Esophagus squamous epithelium (tissue), 5 donors: ENCODE measurements around the gene SDR42E1. TPM values are rescaled to one million over a fixed set of nuclear protein-coding genes. Genes with fewer than 3 reads are reported as not detected.

Experiments used
- DNase-seq: peaks from one replicate; lab custom pipeline; 2025; lab: John Stamatoyannopoulos, UW
- H3K27ac ChIP-seq, 4 donors: fragments of 200-600 bp; sonication (generic); one replicate each; pipeline ENCODE4 v1.5.1; 2016 to 2019; ENCODE audit warnings: mild to moderate bottlenecking in 1 of 4
- H3K27me3 ChIP-seq, 4 donors: fragments of 200-600 bp; sonication (generic); 1 replicate in 3 of 4; 2 replicates in 1 of 4; pipeline versions ENCODE4 v1.5.1 to v1.6.0; 2017 to 2021; ENCODE audit warnings: antibody characterized with exemption in 1 of 4
- H3K36me3 ChIP-seq, 3 donors: fragments of 200-600 bp; sonication (generic); one replicate each; pipeline ENCODE4 v1.5.1; 2016 to 2019
- H3K4me1 ChIP-seq, 3 donors: fragments of 200-600 bp; sonication (generic); one replicate each; pipeline ENCODE4 v1.5.1; 2017 to 2019
- H3K4me3 ChIP-seq, 4 donors: fragments of 200-600 bp; sonication (generic); 1 replicate in 3 of 4; 2 replicates in 1 of 4; pipeline ENCODE4 v1.5.1; 2016 to 2019; ENCODE audit warnings: mild to moderate bottlenecking in 2 of 4, moderate library complexity in 1 of 4
- H3K9me3 ChIP-seq, 3 donors: fragments of 200-600 bp; sonication (generic); one replicate each; pipeline ENCODE4 v1.5.1; 2016 to 2019
- CTCF ChIP-seq, 6 experiments: fragments of 450-650 bp in 4 of 6; fragments of 200-600 bp in 2 of 6; sonication (generic) in 2 of 6; IDR thresholded peaks; one replicate each; pipeline ENCODE4 v1.5.1; 2016 to 2019; ENCODE audit warnings: antibody characterized with exemption in 6 of 6, mild to moderate bottlenecking in 4 of 6, moderate library complexity in 4 of 6
- POLR2A ChIP-seq, 4 donors: fragments of 450-650 bp; IDR thresholded peaks; one replicate each; pipeline ENCODE4 v1.6.1; 2017; ENCODE audit warnings: antibody characterized with exemption in 4 of 4, mild to moderate bottlenecking in 4 of 4, moderate library complexity in 3 of 4
- WGBS, 2 donors: methylation state at CpG; one replicate each; pipeline ENCODE4 v1.1.5; 2018; 5-methylcytosine and 5-hydroxymethylcytosine counted together
- intact Hi-C: fragments of 100-400 bp; cut with DNase I; formaldehyde crosslinking; loops from one replicate; pipeline ENCODE4 v1.15.0; 2022
- total RNA-seq, 4 donors: library from RNA; depleted of rRNA; stranded (reverse); fragments of >200 nt; gene quantifications; one replicate each; pipeline ENCODE4 v1.1.0, GENCODE V29; 2016
- donor health status: DM: yes; HTN: yes; CAD: no.

SDR42E1 gene
- total RNA-seq, 4 donors from 2014 or later: 7.1 to 15.3 (median 12.3) TPM

- intact Hi-C loops: no loop called here
Measured at GRCh38 chr16:82008957-82009592, 2.2 kb downstream of the SDR42E1 start.

GRCh38 chr16:82007189-82007588 lies 4.1 kb downstream of the SDR42E1 start:
- H3K36me3 ChIP-seq: peaks cover 0 to 21% (median 0%) of the 10 kb centered on the region in 3 donors
- H3K27me3 ChIP-seq: peaks cover 0 to 7% (median 0%) of the 10 kb centered on the region in 4 donors
- no peak overlapping the region for H3K27ac ChIP-seq
- H3K4me1 ChIP-seq: peaks cover 0 to 43% (median 6%) of the 10 kb centered on the region in 3 donors
- no peak for DNase-seq
- TF ChIP-seq CTCF (IDR thresholded peaks at IDR 0.05) (no peak), POLR2A (IDR thresholded peaks at IDR 0.05) (no peak)
- WGBS, 2 donors: 70 to 84% methylated on average over 2 of the region's 2 CpGs
- no peak overlapping the region for H3K4me3 ChIP-seq
- intact Hi-C loops: no loop called here
- peaks cover 0 to 10% (median 7%) of the 10 kb centered on the region in 3 donors for H3K9me3 ChIP-seq

More at GRCh38 chr16:82008957-82009592, 2.2 kb downstream of the SDR42E1 start:
- Histone ChIP-seq H3K27me3 (peaks cover 0 to 7% (median 0%) of the 10 kb centered on the region in 4 donors), H3K4me1 (peaks cover 0 to 35% (median 0%) of the 10 kb centered on the region in 3 donors), H3K36me3 (peaks cover 0 to 19% (median 0%) of the 10 kb centered on the region in 3 donors), H3K27ac (no peak overlapping the region), H3K9me3 (peaks cover 0 to 10% (median 7%) of the 10 kb centered on the region in 3 donors), H3K4me3 (no peak overlapping the region)
- 89% methylated on average over 4 to 6 of the region's 9 CpGs for WGBS, 2 donors
- DNase-seq: no peak
- no peak for TF ChIP-seq POLR2A (IDR thresholded peaks at IDR 0.05)
- TF ChIP-seq CTCF (IDR thresholded peaks at IDR 0.05): no peak

GRCh38 chr16:82006036-82006435 lies 5.2 kb downstream of the SDR42E1 start:
- no peak overlapping the region for H3K4me3 ChIP-seq
- peaks cover 0 to 40% (median 6%) of the 10 kb centered on the region in 3 donors for H3K4me1 ChIP-seq
- no peak for DNase-seq
- H3K36me3 ChIP-seq: peaks cover 0 to 21% (median 0%) of the 10 kb centered on the region in 3 donors
- WGBS, 2 donors: 92 to 94% methylated on average over 5 of the region's 5 CpGs
- peaks cover 0 to 10% (median 7%) of the 10 kb centered on the region in 3 donors for H3K9me3 ChIP-seq
- TF ChIP-seq POLR2A (IDR thresholded peaks at IDR 0.05) (no peak), CTCF (IDR thresholded peaks at IDR 0.05) (no peak)
- H3K27me3 ChIP-seq: peaks cover 0 to 3% (median 0%) of the 10 kb centered on the region in 4 donors
- intact Hi-C loops: no loop called here
- no peak overlapping the region for H3K27ac ChIP-seq

GRCh38 chr16:82005027-82005830 lies 6.0 kb downstream of the SDR42E1 start:
- Histone ChIP-seq H3K9me3 (peaks cover 0 to 10% (median 7%) of the 10 kb centered on the region in 3 donors), H3K4me1 (peaks cover 0 to 31% (median 6%) of the 10 kb centered on the region in 3 donors), H3K27me3 (no peaks in the 10 kb centered on the region), H3K27ac (no peak overlapping the region), H3K4me3 (no peak overlapping the region), H3K36me3 (peaks cover 0 to 27% (median 0%) of the 10 kb centered on the region in 3 donors)
- WGBS, 2 donors: 68 to 75% methylated on average over 6 of the region's 6 CpGs
- TF ChIP-seq CTCF (IDR thresholded peaks at IDR 0.05) (no peak), POLR2A (IDR thresholded peaks at IDR 0.05) (no peak)
- no peak for DNase-seq
- intact Hi-C loops: no loop called here
